ENCODE data around the gene AEBP1.

The AEBP1 gene

GRCh38 chr7:44103923-44104859 is at the start of gene AEBP1:
Gene AEBP1, plus strand, starts transcription at chr7:44104345. Its CDS starts 321 bp downstream, at chr7:44104666.
- no peak for DNase-seq (ENCODE audit: low read depth, low spot score)

- no peak for DNase-seq (ENCODE audit: low read depth, low spot score)
Measured at GRCh38 chr7:44056681-44057080, 47.5 kb upstream of the AEBP1 start.

GRCh38 chr7:44057181-44057848 is 46.8 kb upstream of the AEBP1 start:
- DNase-seq (ENCODE audit: low read depth, low spot score), result no peak

GRCh38 chr7:44057849-44058758 is 46.0 kb upstream of the AEBP1 start:
- no peak for DNase-seq (ENCODE audit: low read depth, low spot score)

- no peak for DNase-seq (ENCODE audit: low read depth, low spot score)
Measured at GRCh38 chr7:44058759-44059218, 45.4 kb upstream of the AEBP1 start.

GRCh38 chr7:44059219-44060090 is 44.7 kb upstream of the AEBP1 start:
- DNase-seq (ENCODE audit: low read depth, low spot score), result no peak

DNA sequence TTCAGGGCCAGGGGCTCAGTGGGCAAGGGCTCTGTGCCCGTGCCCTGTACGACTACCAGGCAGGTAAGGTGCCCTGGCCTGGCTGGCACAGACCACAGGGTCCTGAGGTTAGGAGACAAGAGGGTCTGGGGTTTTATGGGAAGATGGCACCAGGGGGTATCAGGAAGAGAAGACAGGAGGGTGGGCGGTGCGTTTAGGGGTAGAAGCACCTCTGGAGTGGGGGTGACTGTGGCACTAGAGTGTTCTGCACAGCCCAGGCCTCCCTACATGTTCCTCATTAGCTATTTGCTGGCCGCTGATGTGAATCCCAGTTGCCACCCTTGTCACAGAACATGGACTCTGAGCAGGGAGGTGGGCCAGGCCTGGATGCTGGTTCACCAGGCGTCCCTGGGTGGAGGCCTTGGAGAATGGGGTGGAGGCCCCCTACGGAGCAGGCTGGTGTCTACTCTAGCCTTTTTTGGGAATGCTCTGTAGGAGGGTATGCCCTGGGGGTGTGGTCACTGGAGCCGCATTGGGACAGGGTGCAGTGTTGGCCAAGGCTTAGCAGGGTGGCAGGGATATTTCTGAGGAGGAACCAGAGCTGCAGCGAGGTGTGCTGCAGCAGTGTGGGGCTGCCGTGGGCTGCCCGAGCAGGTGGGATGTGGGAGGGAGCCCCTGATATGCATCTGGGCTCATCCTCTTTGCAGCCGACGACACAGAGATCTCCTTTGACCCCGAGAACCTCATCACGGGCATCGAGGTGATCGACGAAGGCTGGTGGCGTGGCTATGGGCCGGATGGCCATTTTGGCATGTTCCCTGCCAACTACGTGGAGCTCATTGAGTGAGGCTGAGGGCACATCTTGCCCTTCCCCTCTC is 43.8 kb upstream of the AEBP1 start:
- DNase-seq (ENCODE audit: low read depth, low spot score), result no peak

DNA sequence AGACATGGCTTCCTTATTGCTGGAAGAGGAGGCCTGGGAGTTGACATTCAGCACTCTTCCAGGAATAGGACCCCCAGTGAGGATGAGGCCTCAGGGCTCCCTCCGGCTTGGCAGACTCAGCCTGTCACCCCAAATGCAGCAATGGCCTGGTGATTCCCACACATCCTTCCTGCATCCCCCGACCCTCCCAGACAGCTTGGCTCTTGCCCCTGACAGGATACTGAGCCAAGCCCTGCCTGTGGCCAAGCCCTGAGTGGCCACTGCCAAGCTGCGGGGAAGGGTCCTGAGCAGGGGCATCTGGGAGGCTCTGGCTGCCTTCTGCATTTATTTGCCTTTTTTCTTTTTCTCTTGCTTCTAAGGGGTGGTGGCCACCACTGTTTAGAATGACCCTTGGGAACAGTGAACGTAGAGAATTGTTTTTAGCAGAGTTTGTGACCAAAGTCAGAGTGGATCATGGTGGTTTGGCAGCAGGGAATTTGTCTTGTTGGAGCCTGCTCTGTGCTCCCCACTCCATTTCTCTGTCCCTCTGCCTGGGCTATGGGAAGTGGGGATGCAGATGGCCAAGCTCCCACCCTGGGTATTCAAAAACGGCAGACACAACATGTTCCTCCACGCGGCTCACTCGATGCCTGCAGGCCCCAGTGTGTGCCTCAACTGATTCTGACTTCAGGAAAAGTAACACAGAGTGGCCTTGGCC is 43.0 kb upstream of the AEBP1 start:
- DNase-seq (ENCODE audit: low read depth, low spot score), result no peak

- no peak for DNase-seq (ENCODE audit: low read depth, low spot score)
Measured at GRCh38 chr7:44061645-44062179, 42.4 kb upstream of the AEBP1 start.

GRCh38 chr7:44062180-44062902 is 41.8 kb upstream of the AEBP1 start:
- no peak for DNase-seq (ENCODE audit: low read depth, low spot score)

- DNase-seq (ENCODE audit: low read depth, low spot score), result no peak
Measured at GRCh38 chr7:44062903-44063295, 41.2 kb upstream of the AEBP1 start.

GRCh38 chr7:44063547-44063893 is 40.6 kb upstream of the AEBP1 start:
- no peak for DNase-seq (ENCODE audit: low read depth, low spot score)

DNA sequence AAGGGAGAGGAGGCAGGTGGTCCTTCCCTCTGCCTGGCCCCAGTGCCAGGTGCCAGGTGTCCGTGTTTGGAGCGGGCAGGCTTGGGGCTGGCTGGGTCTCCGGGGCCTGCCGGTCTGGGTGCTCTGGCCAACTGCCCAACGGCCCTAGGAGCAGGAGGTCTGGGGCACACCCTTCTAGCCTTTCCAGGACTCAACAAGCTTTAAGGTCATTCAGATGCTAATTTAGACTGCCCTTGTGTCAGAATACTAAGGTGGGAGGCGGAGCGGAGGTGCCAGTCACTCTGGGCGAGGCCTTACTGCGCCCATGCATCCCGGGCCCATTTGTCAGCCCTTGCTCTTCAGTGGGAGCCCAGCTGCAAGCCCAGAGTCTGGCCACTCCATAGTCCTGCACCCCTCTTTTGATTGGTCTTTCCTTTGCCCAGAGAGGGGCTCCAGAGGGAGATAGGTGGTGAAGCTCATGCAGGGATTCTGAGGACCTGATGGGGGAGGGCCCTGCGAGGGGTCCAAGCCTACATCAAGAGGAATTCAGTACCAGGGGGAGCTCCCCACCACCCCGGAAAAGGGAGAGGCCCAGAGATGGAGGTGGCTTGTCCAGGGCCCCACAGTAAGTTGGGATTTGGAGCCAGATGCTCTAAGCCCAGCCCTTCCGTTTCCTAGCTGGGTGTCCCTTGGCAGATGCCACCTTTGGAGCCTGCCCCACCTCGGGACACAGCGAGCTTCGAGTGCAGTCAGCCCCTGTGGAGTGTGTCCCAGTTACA is 40.1 kb upstream of the AEBP1 start:
- DNase-seq (ENCODE audit: low read depth, low spot score), result no peak

DNA sequence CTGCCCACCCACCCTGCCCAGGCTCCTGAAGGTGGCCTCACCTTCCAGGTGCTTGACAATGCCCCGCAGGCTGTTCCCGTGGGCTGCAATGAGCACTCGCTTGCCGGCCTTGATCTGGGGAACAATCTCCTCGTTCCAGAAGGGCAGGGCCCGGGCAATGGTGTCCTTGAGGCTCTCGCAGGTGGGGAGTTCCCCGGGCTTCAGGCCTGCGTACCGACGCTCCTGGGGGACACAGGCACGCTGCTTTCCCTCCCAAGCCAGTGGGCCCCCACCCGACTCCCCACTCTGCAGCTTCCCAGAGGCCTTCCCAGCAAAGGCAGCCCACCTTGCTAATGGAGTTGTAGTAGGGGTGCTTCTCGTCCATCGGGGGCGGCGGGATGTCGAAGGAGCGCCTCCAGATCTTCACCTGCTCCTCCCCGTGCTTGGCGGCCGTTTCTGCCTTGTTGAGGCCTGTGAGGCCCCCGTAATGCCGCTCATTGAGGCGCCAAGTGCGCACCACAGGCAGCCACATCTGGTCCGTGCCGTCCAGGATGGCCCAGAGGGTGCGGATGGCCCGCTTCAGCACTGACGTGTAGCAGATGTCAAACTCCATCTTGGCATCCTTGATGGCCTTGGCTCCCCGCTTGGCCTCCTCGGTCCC is 39.2 kb upstream of the AEBP1 start:
- no peak for DNase-seq (ENCODE audit: low read depth, low spot score)

- DNase-seq (ENCODE audit: low read depth, low spot score), result no peak
Measured at GRCh38 chr7:44065431-44066110, 38.6 kb upstream of the AEBP1 start, which contains the start of gene PGAM2. Gene PGAM2, minus strand, starts transcription at chr7:44065567. Its CDS starts 38 bp downstream, at chr7:44065529.

DNA sequence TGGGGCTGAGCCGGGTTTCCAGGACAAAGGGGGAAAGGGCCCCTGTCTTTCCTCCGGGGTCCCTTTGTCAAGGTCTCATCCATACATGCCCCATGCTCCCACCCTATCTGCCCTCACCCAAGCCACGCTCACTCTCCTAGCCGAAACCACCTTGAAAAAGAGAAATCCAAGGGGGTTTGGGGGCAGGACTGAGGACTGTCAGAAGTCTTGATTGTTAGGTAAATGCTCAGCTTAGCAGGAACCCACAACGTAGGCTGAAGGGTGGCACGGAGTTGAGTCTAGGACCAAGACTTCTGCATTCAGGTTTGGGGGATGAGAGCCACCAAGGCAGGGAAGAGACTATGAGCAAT is 38.1 kb upstream of the AEBP1 start:
- DNase-seq (ENCODE audit: low read depth, low spot score), result no peak
